OCI-LY3 (cell line): ENCODE measurements around the gene B3GAT3.

Experiments used
- EZH2phosphoT487 ChIP-seq: fragments of 200-600 bp; shearing (Covaris generic); IDR thresholded peaks from 2 replicates; pipeline ENCODE4 v1.6.1; 2018; ENCODE audit warnings: antibody characterized with exemption, mixed run types, low read depth
- TF ChIP-seq, protein P1 (sequence below): fragments of 200-600, 300-600 bp; sonication (generic); IDR thresholded peaks from 2 replicates; pipeline ENCODE4 v1.5.1; 2014; ENCODE audit warnings: antibody characterized with exemption, low read length, low read depth

DNA sequence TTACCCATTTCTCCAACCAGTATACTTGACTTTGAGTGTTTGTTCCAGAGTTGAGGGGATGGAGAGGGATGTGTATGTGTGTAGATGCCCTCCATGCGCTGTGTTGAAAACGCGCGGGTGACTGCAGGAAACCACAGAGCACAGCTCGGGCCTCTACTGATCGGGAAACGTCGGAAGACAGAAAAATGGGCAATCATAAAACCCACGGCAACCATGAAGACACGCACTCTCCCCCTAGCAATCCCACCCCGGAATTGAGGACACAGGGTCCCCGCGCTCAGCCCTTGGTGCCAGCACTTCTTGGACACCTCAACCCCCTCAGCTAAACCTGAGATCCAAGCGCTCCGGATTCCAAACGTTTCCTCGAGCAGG lies 49.4 kb upstream of the B3GAT3 start:
- TF ChIP-seq, protein P1, sequence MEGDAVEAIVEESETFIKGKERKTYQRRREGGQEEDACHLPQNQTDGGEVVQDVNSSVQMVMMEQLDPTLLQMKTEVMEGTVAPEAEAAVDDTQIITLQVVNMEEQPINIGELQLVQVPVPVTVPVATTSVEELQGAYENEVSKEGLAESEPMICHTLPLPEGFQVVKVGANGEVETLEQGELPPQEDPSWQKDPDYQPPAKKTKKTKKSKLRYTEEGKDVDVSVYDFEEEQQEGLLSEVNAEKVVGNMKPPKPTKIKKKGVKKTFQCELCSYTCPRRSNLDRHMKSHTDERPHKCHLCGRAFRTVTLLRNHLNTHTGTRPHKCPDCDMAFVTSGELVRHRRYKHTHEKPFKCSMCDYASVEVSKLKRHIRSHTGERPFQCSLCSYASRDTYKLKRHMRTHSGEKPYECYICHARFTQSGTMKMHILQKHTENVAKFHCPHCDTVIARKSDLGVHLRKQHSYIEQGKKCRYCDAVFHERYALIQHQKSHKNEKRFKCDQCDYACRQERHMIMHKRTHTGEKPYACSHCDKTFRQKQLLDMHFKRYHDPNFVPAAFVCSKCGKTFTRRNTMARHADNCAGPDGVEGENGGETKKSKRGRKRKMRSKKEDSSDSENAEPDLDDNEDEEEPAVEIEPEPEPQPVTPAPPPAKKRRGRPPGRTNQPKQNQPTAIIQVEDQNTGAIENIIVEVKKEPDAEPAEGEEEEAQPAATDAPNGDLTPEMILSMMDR: no peak
- no peak for TF ChIP-seq EZH2phosphoT487
